NCI-H510A (cell line): Measurements from ENCODE around the gene RAET1L.
A peak's percentile ranks its signal among the peaks of the same experiment; 100 is the strongest.
"Not testable (repeated sequence)": the region's sequence is repeated elsewhere in the genome, so short reads cannot be mapped to it uniquely, and the experiment has no call there.

Experiments
- DNase-seq: peaks from one replicate; lab custom pipeline; 2025; lab: John Stamatoyannopoulos, UW

Gene RAET1L

GRCh38 chr6:150025201-150025917 is at the start of gene RAET1L:
RAET1L (minus strand) TSS chr6:150025532; CDS start chr6:150025471, 61 bp downstream.
- DNase-seq: no peak

GRCh38 chr6:150075034-150075421 is 49.7 kb upstream of the RAET1L start:
- no peak for DNase-seq

- not testable (repeated sequence) for DNase-seq
Observed at GRCh38 chr6:150074396-150075033, 49.2 kb upstream of the RAET1L start.

- peak; percentile 40 for DNase-seq
Observed at GRCh38 chr6:150072201-150072600, 46.9 kb upstream of the RAET1L start.

GRCh38 chr6:150070236-150070818 is 45.0 kb upstream of the RAET1L start:
- no peak for DNase-seq

- DNase-seq: no peak
Observed at GRCh38 chr6:150069706-150070105, 44.4 kb upstream of the RAET1L start.

- DNase-seq: peak; percentile 49
Observed at GRCh38 chr6:150068720-150069648, 43.7 kb upstream of the RAET1L start, which contains the start of gene ULBP3. ULBP3 (minus strand) TSS chr6:150069121; CDS start chr6:150069066, 55 bp downstream.

GRCh38 chr6:150068151-150068550 is 42.8 kb upstream of the RAET1L start:
- DNase-seq: no peak

- no peak for DNase-seq
Observed at GRCh38 chr6:150065083-150065482, 39.8 kb upstream of the RAET1L start.

GRCh38 chr6:150063640-150064039 is 38.3 kb upstream of the RAET1L start:
- no peak for DNase-seq

- not testable (repeated sequence) for DNase-seq
Observed at GRCh38 chr6:150059973-150060372, 34.6 kb upstream of the RAET1L start.

GRCh38 chr6:150058986-150059385 is 33.7 kb upstream of the RAET1L start:
- no peak for DNase-seq

GRCh38 chr6:150058231-150058792 is 33.0 kb upstream of the RAET1L start:
- no peak for DNase-seq

GRCh38 chr6:150057501-150057951 is 32.2 kb upstream of the RAET1L start:
- no peak for DNase-seq

- DNase-seq: no peak
Observed at GRCh38 chr6:150056916-150057315, 31.6 kb upstream of the RAET1L start.

GRCh38 chr6:150056156-150056555 is 30.8 kb upstream of the RAET1L start:
- no peak for DNase-seq

GRCh38 chr6:150055131-150055530 is 29.8 kb upstream of the RAET1L start:
- DNase-seq: no peak

GRCh38 chr6:150053450-150053849 is 28.1 kb upstream of the RAET1L start:
- no peak for DNase-seq

- no peak for DNase-seq
Observed at GRCh38 chr6:150050846-150051245, 25.5 kb upstream of the RAET1L start.

- DNase-seq: no peak
Observed at GRCh38 chr6:150048099-150048498, 22.8 kb upstream of the RAET1L start.

GRCh38 chr6:150046943-150047342 is 21.6 kb upstream of the RAET1L start:
- no peak for DNase-seq
